GM21786 (cell line): Measurements from ENCODE around the gene BRCC3.
"Not testable (repeated sequence)": the region's sequence is repeated elsewhere in the genome, so short reads cannot be mapped to it uniquely, and the experiment has no call there.

Experiments
- ATAC-seq: cut with Tn5 transposase; IDR thresholded peaks from one replicate; pipeline ENCODE4 v1.9.1; 2021; ENCODE audit not compliant: unreplicated experiment

BRCC3 gene

DNA sequence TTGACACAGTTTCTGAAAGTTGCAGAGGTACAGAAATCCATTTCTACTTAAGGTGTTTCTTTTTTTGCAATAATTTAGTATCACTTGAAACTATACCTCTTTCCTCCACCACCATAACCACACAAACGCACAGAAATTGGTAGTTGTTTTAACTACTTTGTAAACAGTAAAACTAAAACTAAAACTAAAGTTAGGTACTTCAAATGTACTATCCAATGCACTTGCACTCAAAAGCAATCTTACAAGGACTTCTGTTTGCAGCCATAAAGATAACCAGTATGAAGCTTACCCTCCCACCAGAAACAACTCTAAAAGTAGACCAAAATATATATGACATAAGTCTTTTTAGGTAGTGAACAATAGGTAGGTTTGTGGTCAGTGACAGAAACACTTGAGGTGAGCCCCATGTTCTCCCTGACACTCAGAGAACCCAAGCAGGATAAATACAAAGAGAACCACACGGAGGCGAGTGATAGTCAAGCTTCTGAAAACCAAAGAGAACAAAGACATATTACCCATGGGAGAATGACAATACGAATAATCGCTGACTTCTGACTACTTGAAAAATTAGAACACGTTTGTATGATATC is 72.7 kb downstream of the BRCC3 start:
- ATAC-seq, result no peak

DNA sequence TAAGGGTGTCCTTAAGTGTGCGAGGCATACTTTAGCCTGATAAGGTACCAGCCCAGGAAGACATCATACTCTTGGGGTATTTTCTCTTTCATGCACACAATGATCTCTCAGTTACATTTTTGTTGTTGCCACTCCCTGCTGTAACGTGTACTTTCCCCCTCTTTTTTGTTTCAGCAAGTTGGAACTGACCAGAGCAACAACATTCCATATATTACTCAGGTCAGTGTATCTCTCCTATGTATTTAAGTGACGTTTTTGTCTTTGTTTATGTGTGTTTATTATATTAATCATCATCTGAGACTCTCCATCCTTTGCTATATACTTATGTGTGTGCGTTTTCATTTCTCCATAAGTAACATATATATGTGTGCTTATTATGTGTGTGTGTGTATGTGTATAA is 73.6 kb downstream of the BRCC3 start:
- no peak for ATAC-seq

DNA sequence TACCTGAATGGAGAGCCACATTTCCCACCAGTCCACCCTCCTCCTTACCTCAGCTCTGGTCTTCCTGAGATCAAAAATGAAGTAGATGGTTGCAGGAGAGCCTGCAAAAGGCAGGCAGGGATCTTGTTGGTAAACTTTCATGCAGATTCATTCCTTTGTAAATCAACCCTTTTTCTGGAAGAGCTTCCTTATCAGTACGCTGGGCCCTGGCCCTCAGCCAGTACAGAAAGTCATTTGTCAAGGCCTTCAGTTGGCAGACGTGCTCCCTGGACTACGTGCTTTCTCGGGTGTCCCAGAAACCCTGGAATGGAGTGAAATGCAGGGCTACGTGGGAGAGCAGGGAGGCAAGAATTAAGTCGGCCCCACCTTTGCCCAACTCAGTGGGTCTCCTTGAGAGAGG is 76.3 kb downstream of the BRCC3 start:
- ATAC-seq, result not testable (repeated sequence)

DNA sequence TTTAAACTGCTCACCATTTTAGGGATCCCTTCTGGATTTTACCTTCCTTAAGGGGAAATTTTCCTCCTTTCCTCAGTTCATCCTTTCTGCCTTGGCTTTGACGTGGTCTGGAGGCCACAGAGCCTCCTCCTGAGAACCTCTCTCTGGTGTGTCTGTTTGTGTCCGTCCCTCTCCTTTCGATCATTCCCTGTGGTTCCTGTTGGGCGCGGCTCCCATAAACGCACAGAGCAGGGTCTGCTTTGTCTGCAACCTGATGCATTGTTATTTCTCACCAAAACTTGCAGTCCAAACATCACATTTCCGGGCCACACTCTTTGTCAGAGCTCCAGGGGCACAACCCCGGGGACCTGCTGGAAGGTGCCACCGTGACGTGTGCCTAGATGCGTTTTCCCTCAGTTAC is 76.9 kb downstream of the BRCC3 start:
- not testable (repeated sequence) for ATAC-seq

DNA sequence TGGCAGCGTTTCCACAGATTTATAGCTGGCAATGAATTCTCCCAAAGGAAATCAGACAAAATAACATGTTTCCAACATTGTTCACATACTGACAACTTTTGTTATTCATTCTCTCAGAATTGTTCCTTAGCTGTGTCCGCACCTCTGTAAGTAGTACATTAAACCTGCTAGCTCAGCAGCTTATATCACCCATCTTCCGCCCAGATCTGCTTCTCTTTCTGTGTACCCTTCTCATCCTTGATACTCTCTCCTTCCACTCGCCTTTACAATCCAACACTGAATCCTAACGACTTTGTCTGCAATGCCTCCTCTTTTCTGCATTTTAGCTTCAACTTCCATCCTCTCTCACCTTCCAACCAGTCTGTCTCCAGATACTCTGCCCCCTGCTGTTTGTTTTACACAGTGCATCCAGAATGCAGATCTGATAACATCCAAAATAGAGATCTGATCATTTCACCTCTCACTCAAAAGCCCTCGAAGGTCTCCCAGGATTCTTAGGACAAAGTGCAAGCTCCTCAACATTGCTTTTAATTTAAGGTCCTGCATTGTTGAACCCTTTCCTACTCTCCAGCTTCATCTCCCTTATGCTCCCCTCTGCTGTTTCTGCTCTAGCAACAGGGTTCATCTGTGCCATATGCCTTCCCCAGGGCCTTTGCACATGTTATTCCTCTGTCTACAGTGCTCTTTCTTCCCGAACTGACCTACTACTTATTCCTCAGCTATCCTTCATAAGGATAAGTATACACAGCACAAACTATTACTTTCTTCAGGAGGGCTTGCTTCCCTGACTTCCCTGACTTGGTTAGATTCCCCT is 77.6 kb downstream of the BRCC3 start:
- no peak for ATAC-seq

DNA sequence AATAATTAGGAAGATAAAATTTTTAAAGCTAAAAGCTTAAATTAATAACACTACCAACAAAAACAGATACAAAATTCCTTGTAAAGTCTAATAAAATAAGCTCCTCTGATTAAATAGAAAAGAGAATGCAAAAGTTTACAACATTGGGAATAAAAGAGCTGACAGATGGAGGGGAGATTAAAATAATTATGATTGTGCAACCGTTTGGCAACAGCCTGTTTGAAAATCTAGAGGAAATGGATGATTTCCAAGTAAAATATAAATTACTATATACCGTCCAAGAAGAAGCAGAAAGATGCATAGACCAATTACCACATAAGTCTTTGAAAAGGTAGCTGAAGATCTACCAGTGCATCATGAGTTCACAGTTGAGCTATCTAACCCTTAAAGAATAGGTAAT is 98.6 kb downstream of the BRCC3 start:
- no peak for ATAC-seq
